Testis (tissue), 5 donors: ENCODE results near the gene CELSR3. TPM values are rescaled to one million over a fixed set of nuclear protein-coding genes. Genes with fewer than 3 reads are reported as not detected.
A peak's percentile ranks its signal among the peaks of the same experiment; 100 is the strongest.

Experiments used
- DNase-seq: peaks from one replicate; pipeline ENCODE4 v3.0.0-alpha.2; 2019
- H3K27ac ChIP-seq, 2 donors: fragments of 200-600 bp; sonication (generic); one replicate each; pipeline ENCODE4 v1.5.1; 2019
- H3K27me3 ChIP-seq: fragments of 200-600 bp; sonication (generic); one replicate; pipeline ENCODE4 v1.5.1; 2019
- H3K36me3 ChIP-seq: fragments of 200-600 bp; sonication (generic); one replicate; pipeline ENCODE4 v1.5.1; 2017; ENCODE audit warnings: low read depth; ENCODE audit errors: missing control alignments
- H3K4me1 ChIP-seq: fragments of 200-600 bp; sonication (generic); one replicate; pipeline ENCODE4 v1.5.1; 2019
- H3K4me3 ChIP-seq, 2 donors: fragments of 200-600 bp; sonication (generic); one replicate each; pipeline ENCODE4 v1.5.1; 2017 to 2019
- H3K9me3 ChIP-seq: fragments of 200-600 bp; sonication (generic); one replicate; pipeline ENCODE4 v1.5.1; 2017
- CTCF ChIP-seq, 3 experiments: fragments of 450-650 bp in 2 of 3; fragments of 200-600 bp in 1 of 3; sonication (generic) in 1 of 3; IDR thresholded peaks; one replicate each; pipeline ENCODE4 v1.5.1; 2016 to 2019; ENCODE audit warnings: antibody characterized with exemption in 3 of 3, mild to moderate bottlenecking in 2 of 3, moderate library complexity in 1 of 3
- POLR2A ChIP-seq: fragments of 450-650 bp; IDR thresholded peaks from one replicate; pipeline ENCODE4 v1.6.1; 2017; ENCODE audit warnings: antibody characterized with exemption, mild to moderate bottlenecking, moderate library complexity
- WGBS, 2 donors: methylation state at CpG; one replicate each; pipeline ENCODE4 v1.1.5; 2018; 5-methylcytosine and 5-hydroxymethylcytosine counted together
- intact Hi-C: fragments of 100-400 bp; cut with DNase I; formaldehyde crosslinking; loops from one replicate; pipeline ENCODE4 v1.15.1; 2023; ENCODE audit warnings: low total_unique reads
- long read RNA-seq, 2 donors: transcript quantifications; one replicate each; lab custom pipeline, GENCODE V29; 2026
- polyA plus RNA-seq: library from polyadenylated mRNA; stranded (reverse); fragments of 350-450 nt; fragmentation: Illumina TruSeq; extraction: RNeasy Lipid Tissue Mini Kit (QIAGEN cat#74804); gene quantifications from one replicate; pipeline ENCODE4 v1.2.3, GENCODE V29; 2014; ENCODE audit warnings: low read depth, low replicate concordance; ENCODE audit not compliant: insufficient read depth
- total RNA-seq, 2 donors: library from RNA; depleted of rRNA; stranded (reverse); fragments of >200 nt; gene quantifications; one replicate each; pipeline ENCODE4 v1.2.3, GENCODE V29; 2016

Gene CELSR3
- 10 to 100 TPM; 14.3 to 17.5 TPM for total RNA-seq
- 13.5 TPM for polyA plus RNA-seq
- long read RNA-seq, donor 1: 0 reads
- long read RNA-seq, donor 2: 0 reads

- Histone ChIP-seq H3K4me3 (peak within 1 kb of the TSS; percentile 53 to 62), H3K27me3 (no peaks in the 10 kb centered on the region), H3K9me3 (no peaks in the 10 kb centered on the region), H3K27ac (peak within 1 kb of the TSS; percentile 80 to 93), H3K36me3 (no peaks in the 10 kb centered on the region), H3K4me1 (peaks cover 11% of the 10 kb centered on the region)
- intact Hi-C loops: no loop called here
- WGBS, 2 donors: 1% methylated on average over 18 to 40 of the region's 52 CpGs
- DNase-seq: peak; percentile 89
- peak; percentile 44 for TF ChIP-seq POLR2A
- TF ChIP-seq CTCF (IDR thresholded peaks at IDR 0.05): no peak
These were observed at the start of gene CELSR3 for GRCh38 chr3:48662753-48663488. TSS of gene CELSR3 (minus strand) at chr3:48662886. CDS start at chr3:48662634, 252 bp downstream.

- Histone ChIP-seq H3K9me3 (no peaks in the 10 kb centered on the region), H3K36me3 (no peaks in the 10 kb centered on the region), H3K27ac (no peak overlapping the region), H3K4me1 (peaks cover 29% of the 10 kb centered on the region), H3K4me3 (no peak overlapping the region), H3K27me3 (no peaks in the 10 kb centered on the region)
- TF ChIP-seq CTCF (IDR thresholded peaks at IDR 0.05): no peak
- TF ChIP-seq POLR2A: no peak
- 72 to 81% methylated on average over 2 of the region's 2 CpGs for WGBS, 2 donors
- no peak for DNase-seq
- intact Hi-C loops: no loop called here
These were observed 49.0 kb upstream of the CELSR3 start for GRCh38 chr3:48711727-48712126.

- Histone ChIP-seq H3K27ac (no peak overlapping the region), H3K27me3 (no peaks in the 10 kb centered on the region)
- no peak for DNase-seq
These were observed 46.4 kb upstream of the CELSR3 start for GRCh38 chr3:48709051-48709461.

GRCh38 chr3:48708481-48708889 is 45.8 kb upstream of the CELSR3 start:
- Histone ChIP-seq H3K4me1 (peaks cover 23% of the 10 kb centered on the region), H3K27ac (no peak overlapping the region), H3K36me3 (no peaks in the 10 kb centered on the region), H3K27me3 (no peaks in the 10 kb centered on the region), H3K9me3 (no peaks in the 10 kb centered on the region), H3K4me3 (no peak overlapping the region)
- 18 to 52% methylated on average over 2 of the region's 2 CpGs for WGBS, 2 donors
- DNase-seq: no peak
- no peak for TF ChIP-seq CTCF (IDR thresholded peaks at IDR 0.05)
- no peak for TF ChIP-seq POLR2A
- intact Hi-C loops: no loop called here

More at GRCh38 chr3:48709051-48709461, 46.4 kb upstream of the CELSR3 start:
- no peak for TF ChIP-seq CTCF (IDR thresholded peaks at IDR 0.05)
- TF ChIP-seq POLR2A: no peak
- Histone ChIP-seq H3K4me1 (peaks cover 19% of the 10 kb centered on the region), H3K36me3 (no peaks in the 10 kb centered on the region), H3K4me3 (no peak overlapping the region), H3K9me3 (no peaks in the 10 kb centered on the region)
- intact Hi-C loops: no loop called here
- 62 to 82% methylated on average over 7 of the region's 7 CpGs for whole genome bisulfite sequencing, 2 donors
